Measurements from ENCODE around the gene SMDT1. TPM values are rescaled to one million over a fixed set of nuclear protein-coding genes. Genes with fewer than 3 reads are reported as not detected.
A peak's percentile ranks its signal among the peaks of the same experiment; 100 is the strongest.

The SMDT1 gene
- total RNA-seq, 3 donors from 2014 or later (not counting 1 experiment from before 2014, with no cell fraction given): 37.7 to 51.0 (median 45.1) TPM

DNA sequence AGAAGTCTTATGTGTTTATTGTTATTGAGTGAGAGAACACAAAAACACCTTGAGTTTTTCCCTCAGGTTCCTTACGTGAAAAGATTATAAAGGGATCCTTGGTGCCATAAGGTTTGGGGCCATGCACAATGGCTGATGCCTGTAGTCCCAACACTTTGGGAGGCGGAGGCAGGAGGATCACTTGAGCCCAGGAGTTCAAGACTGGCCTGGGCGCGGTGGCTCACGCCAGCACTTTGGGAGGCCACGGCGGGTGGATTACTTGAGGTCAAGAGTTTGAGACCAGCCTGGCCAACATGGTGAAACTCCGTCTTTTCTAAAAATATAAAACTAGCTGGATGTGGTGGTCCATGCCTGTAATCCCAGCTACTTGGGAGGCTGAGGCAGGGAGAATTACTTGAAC lies 5.4 kb downstream of the SMDT1 start:
- H3K4me3 Mint-ChIP-seq: no peak overlapping the region
- H3K36me3 Mint-ChIP-seq: peaks cover 8% of the 10 kb centered on the region
- no peaks in the 10 kb centered on the region for H3K27me3 Mint-ChIP-seq (ENCODE audit: low read depth in 2 of 2)
- DNase-seq (no peak), ATAC-seq (no peak)
- intact Hi-C loops (cut with micrococcal nuclease): no loop called here
- WGBS (ENCODE audit: insufficient coverage): 97% methylated on average over 8 of the region's 8 CpGs
- Histone ChIP-seq H3K4me1 (ENCODE audit: control insufficient read depth, insufficient read depth, low read length) (peaks cover 18% of the 10 kb centered on the region), H3K9me3 (ENCODE audit: control insufficient read depth, insufficient read depth, low read length) (no peaks in the 10 kb centered on the region), H3K36me3 (ENCODE audit: control insufficient read depth, insufficient read depth, low read length) (peaks cover 37% of the 10 kb centered on the region), H3K27me3 (ENCODE audit: control insufficient read depth, insufficient read depth, low read length) (no peaks in the 10 kb centered on the region), H3K27ac (ENCODE audit: low read length) (no peak overlapping the region), H3K4me3 (ENCODE audit: low read length) (no peak overlapping the region)
- peak overlapping the region in 1 of 2 donors; percentile 36 for H3K27ac Mint-ChIP-seq
- no peaks in the 10 kb centered on the region for H3K9me3 Mint-ChIP-seq
- H3K4me1 Mint-ChIP-seq: peaks cover 27 to 30% of the 10 kb centered on the region in 2 donors
- TF ChIP-seq, protein P1, sequence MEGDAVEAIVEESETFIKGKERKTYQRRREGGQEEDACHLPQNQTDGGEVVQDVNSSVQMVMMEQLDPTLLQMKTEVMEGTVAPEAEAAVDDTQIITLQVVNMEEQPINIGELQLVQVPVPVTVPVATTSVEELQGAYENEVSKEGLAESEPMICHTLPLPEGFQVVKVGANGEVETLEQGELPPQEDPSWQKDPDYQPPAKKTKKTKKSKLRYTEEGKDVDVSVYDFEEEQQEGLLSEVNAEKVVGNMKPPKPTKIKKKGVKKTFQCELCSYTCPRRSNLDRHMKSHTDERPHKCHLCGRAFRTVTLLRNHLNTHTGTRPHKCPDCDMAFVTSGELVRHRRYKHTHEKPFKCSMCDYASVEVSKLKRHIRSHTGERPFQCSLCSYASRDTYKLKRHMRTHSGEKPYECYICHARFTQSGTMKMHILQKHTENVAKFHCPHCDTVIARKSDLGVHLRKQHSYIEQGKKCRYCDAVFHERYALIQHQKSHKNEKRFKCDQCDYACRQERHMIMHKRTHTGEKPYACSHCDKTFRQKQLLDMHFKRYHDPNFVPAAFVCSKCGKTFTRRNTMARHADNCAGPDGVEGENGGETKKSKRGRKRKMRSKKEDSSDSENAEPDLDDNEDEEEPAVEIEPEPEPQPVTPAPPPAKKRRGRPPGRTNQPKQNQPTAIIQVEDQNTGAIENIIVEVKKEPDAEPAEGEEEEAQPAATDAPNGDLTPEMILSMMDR (IDR thresholded peaks at IDR 0.05): no peak

DNA sequence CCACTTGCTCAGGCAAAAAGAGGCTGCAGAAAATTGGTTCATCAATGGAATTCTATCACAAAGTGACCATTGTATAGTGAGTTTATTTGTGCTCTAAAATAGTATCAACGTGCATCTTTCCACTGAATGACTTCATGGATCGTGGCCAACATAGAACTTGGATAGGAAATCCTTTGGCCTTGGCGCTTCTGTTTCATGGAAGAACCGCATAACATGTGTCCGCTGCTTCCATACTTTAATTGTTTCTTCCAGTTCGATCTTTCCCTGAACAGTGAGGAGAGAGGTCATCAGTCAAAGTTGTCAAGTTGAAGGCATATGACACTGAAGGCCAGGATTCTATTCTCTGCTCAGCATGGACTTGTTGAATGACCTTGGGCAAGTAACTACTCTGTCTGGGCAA lies 6.6 kb downstream of the SMDT1 start:
- Mint-ChIP-seq H3K4me1 (peaks cover 23 to 31% of the 10 kb centered on the region in 2 donors), H3K36me3 (peaks cover 8% of the 10 kb centered on the region), H3K27ac (no peak overlapping the region), H3K4me3 (no peak overlapping the region), H3K9me3 (no peaks in the 10 kb centered on the region), H3K27me3 (ENCODE audit: low read depth in 2 of 2) (no peaks in the 10 kb centered on the region)
- ATAC-seq (no peak), DNase-seq (no peak)
- Histone ChIP-seq H3K9me3 (ENCODE audit: control insufficient read depth, insufficient read depth, low read length) (no peaks in the 10 kb centered on the region), H3K27me3 (ENCODE audit: control insufficient read depth, insufficient read depth, low read length) (no peaks in the 10 kb centered on the region), H3K36me3 (ENCODE audit: control insufficient read depth, insufficient read depth, low read length) (peaks cover 37% of the 10 kb centered on the region), H3K27ac (ENCODE audit: low read length) (no peak overlapping the region), H3K4me1 (ENCODE audit: control insufficient read depth, insufficient read depth, low read length) (peaks cover 15% of the 10 kb centered on the region), H3K4me3 (ENCODE audit: low read length) (no peak overlapping the region)
- WGBS (ENCODE audit: insufficient coverage): 92% methylated on average over 6 of the region's 6 CpGs
- TF ChIP-seq, protein P1 (IDR thresholded peaks at IDR 0.05): no peak
- intact Hi-C loops (cut with micrococcal nuclease): no loop called here

DNA sequence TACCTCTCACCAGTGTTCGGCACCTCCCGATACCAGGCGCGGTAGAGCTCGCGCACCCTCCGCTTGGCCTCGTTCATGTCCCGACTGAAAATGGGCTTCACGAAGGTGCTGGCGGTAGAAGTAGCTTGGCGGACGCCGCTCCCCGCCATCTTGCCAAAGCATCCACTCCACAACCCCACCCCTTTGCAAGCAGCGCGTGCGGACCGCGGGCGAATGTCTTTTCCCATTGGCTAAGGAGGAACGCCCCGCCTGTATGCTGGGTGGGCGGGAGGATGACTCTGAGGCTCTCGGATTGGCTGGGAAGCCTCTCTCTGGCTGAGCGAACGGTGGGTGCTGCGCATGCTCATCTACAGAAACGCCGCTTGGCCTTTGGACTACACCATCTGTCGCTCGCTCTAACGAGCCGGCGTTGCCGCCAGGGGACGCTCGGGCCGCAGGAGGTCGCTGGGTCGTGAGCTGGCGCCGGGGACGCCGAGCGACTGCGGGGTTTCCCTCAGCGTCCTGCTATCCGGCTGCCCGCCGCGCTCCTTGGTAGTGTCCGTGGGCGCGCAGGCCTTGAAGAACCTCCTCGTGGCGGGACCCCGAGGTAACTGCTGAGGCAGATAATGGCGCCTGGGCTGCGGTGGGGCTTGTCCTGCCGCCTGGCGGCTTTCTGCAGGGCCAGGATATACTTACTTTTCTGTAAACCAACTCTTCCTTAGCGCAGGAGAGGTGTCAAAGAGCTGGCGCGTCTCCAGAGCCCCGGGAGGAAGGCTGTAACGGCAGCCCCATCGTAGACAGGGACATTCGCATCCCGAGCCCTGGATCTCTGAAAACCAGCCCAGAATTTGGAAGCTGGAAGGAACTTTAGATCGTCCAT lies 11.3 kb downstream of the SMDT1 start, which contains the start of gene NDUFA6:
NDUFA6 (minus strand) TSS at position 177 of the 859 bp plus-strand sequence; CDS start at position 149, 28 bp downstream.
- under 1% methylated on average over 71 of the region's 71 CpGs for WGBS (ENCODE audit: insufficient coverage)
- intact Hi-C loops (cut with micrococcal nuclease): loop anchor here (1.0 to 10.0 kb wide), 5 partner anchors 11 to 276 kb away; partner anchors contain the start of genes NAGA and WBP2NL
- TF ChIP-seq, protein P1 (IDR thresholded peaks at IDR 0.05): peak; percentile 91
- H3K36me3 ChIP-seq (ENCODE audit: control insufficient read depth, insufficient read depth, low read length): peaks cover 12% of the 10 kb centered on the region
- Mint-ChIP-seq H3K27me3 (ENCODE audit: low read depth in 2 of 2) (no peaks in the 10 kb centered on the region), H3K27ac (peak within 1 kb of the TSS; percentile 98 to 99), H3K36me3 (peaks cover 3% of the 10 kb centered on the region), H3K4me1 (peaks cover 22 to 31% of the 10 kb centered on the region in 2 donors), H3K4me3 (peak within 1 kb of the TSS; percentile 97), H3K9me3 (no peaks in the 10 kb centered on the region)
- ATAC-seq: peak; percentile 83 to 96 (median 84)
- no peaks in the 10 kb centered on the region for H3K27me3 ChIP-seq (ENCODE audit: control insufficient read depth, insufficient read depth, low read length)
- no peaks in the 10 kb centered on the region for H3K9me3 ChIP-seq (ENCODE audit: control insufficient read depth, insufficient read depth, low read length)
- H3K4me3 ChIP-seq (ENCODE audit: low read length): peak within 1 kb of the TSS; percentile 82
- peak within 1 kb of the TSS; percentile 94 for H3K27ac ChIP-seq (ENCODE audit: low read length)
- peak; percentile 96 to 99 for DNase-seq
- H3K4me1 ChIP-seq (ENCODE audit: control insufficient read depth, insufficient read depth, low read length): peaks cover 26% of the 10 kb centered on the region

All from natural killer cell (primary cell).